Caco-2 (cell line): Measurements from ENCODE around the gene RERE. TPM values are rescaled to one million over a fixed set of nuclear protein-coding genes. Genes with fewer than 3 reads are reported as not detected.

Source experiments
- BruUV-seq: library from RNA; stranded (reverse); fragments of 400-500 nt; replicated peaks from 2 replicates; lab custom pipeline; 2021; lab: Mats Ljungman, UMichigan
- CTCF ChIA-PET: fragments of 300-600 bp; sonication (Branson Sonifier 250); formaldehyde crosslinking; loops from one replicate; lab custom pipeline; 2022; ENCODE audit warnings: antibody characterized with exemption; lab: Charles Lee
- POLR2A ChIA-PET: fragments of 300-600 bp; sonication (Branson Sonifier 250); formaldehyde crosslinking; loops from one replicate; lab custom pipeline; 2022; ENCODE audit warnings: antibody characterized with exemption; lab: Charles Lee
- DNase-seq, 2 experiments: peaks; one replicate each; pipeline versions ENCODE4 v3.0.0 to v3.0.0-alpha.2; 2020 to 2022
- H3K27me3 ChIP-seq: replicated peaks from 2 replicates; pipeline ENCODE4 v1.6.0; 2011; ENCODE audit warnings: low read length; ENCODE audit not compliant: control insufficient read depth, insufficient read depth
- H3K36me3 ChIP-seq: 2 replicates; pipeline ENCODE4 v1.5.1; 2011; ENCODE audit warnings: low read length; ENCODE audit not compliant: control insufficient read depth, insufficient read depth
- H3K4me1 ChIP-seq: fragments of 250-450 bp; sonication (Bioruptor Pico); 2 replicates; pipeline ENCODE4 v1.5.1; 2020; ENCODE audit warnings: mild to moderate bottlenecking
- H3K4me3 ChIP-seq: 2 replicates; pipeline ENCODE4 v1.5.1; 2011; ENCODE audit warnings: low read depth, mild to moderate bottlenecking, control low read depth, low read length
- H3K9me3 ChIP-seq: fragments of 250-450 bp; sonication (Bioruptor Pico); 2 replicates; pipeline ENCODE4 v1.5.1; 2020; ENCODE audit warnings: mild to moderate bottlenecking, moderate library complexity
- H3K27ac Mint-ChIP-seq: one replicate; pipeline ENCODE4 v1.8.0; 2022; ENCODE audit warnings: mixed read lengths; ENCODE audit not compliant: unreplicated experiment
- H3K27me3 Mint-ChIP-seq: one replicate; pipeline ENCODE4 v1.8.0; 2022; ENCODE audit warnings: mixed read lengths; ENCODE audit not compliant: insufficient read depth, unreplicated experiment
- H3K36me3 Mint-ChIP-seq: one replicate; pipeline ENCODE4 v1.8.0; 2022; ENCODE audit warnings: mild to moderate bottlenecking, mixed read lengths; ENCODE audit not compliant: insufficient read depth, unreplicated experiment
- H3K4me1 Mint-ChIP-seq: one replicate; pipeline ENCODE4 v1.8.0; 2022; ENCODE audit warnings: low read depth, mixed read lengths; ENCODE audit not compliant: unreplicated experiment
- H3K4me3 Mint-ChIP-seq: one replicate; pipeline ENCODE4 v1.8.0; 2022; ENCODE audit warnings: mild to moderate bottlenecking, moderate library complexity, mixed read lengths; ENCODE audit not compliant: unreplicated experiment
- H3K9me3 Mint-ChIP-seq: one replicate; pipeline ENCODE4 v1.8.0; 2022; ENCODE audit warnings: mixed read lengths; ENCODE audit not compliant: unreplicated experiment
- CTCF ChIP-seq, 2 experiments: fragments of 200-600 bp in 1 of 2; IDR thresholded peaks; 1 replicate in 1 of 2; 2 replicates in 1 of 2; pipeline versions ENCODE4 v1.5.1 to v1.8.0; 2011 to 2022; ENCODE audit warnings: antibody characterized with exemption in 1 of 2, control low read depth in 1 of 2, inconsistent platforms in 1 of 2, low read depth in 1 of 2, low read length in 1 of 2, mild to moderate bottlenecking in 1 of 2, moderate library complexity in 1 of 2; ENCODE audit not compliant: insufficient read depth in 1 of 2, severe bottlenecking in 1 of 2, unreplicated experiment in 1 of 2
- intact Hi-C: fragments of 100-400 bp; cut with micrococcal nuclease; formaldehyde crosslinking; loops from one replicate; pipeline ENCODE4 v1.10.0; 2022; ENCODE audit not compliant: unreplicated experiment
- total RNA-seq: library from RNA; stranded (reverse); gene quantifications from 2 replicates; pipeline ENCODE4 v1.2.3, GENCODE V29; 2022

RERE gene
- total RNA-seq, 1 experiment from 2014 or later = 85.2 TPM

- intact Hi-C loops = no loop called here
- no peak for DNase-seq
- Histone ChIP-seq H3K9me3 (no peaks in the 10 kb centered on the region), H3K36me3 (no peaks in the 10 kb centered on the region), H3K27me3 (no peaks in the 10 kb centered on the region), H3K4me3 (no peak overlapping the region), H3K4me1 (peaks cover 42% of the 10 kb centered on the region)
- no peak for TF ChIP-seq CTCF (IDR thresholded peaks at IDR 0.05; ENCODE audit: insufficient read depth in 1 of 2, low read depth in 1 of 2, low read length in 1 of 2, severe bottlenecking in 1 of 2, unreplicated experiment in 1 of 2)
- H3K36me3 Mint-ChIP-seq = no peaks in the 10 kb centered on the region
- no peaks in the 10 kb centered on the region for H3K9me3 Mint-ChIP-seq
- no peak overlapping the region for H3K4me3 Mint-ChIP-seq
- no peaks in the 10 kb centered on the region for H3K27me3 Mint-ChIP-seq
- CTCF ChIA-PET = no interaction called here
- peaks cover 8% of the 10 kb centered on the region for H3K4me1 Mint-ChIP-seq
- no peak overlapping the region for H3K27ac Mint-ChIP-seq
- BruUV-seq = no TSS peak
- POLR2A ChIA-PET = no interaction called here
Measured at GRCh38 chr1:8679395-8679800, 138.0 kb downstream of the RERE start.

GRCh38 chr1:8678673-8679394, 138.6 kb downstream of the RERE start:
- no peaks in the 10 kb centered on the region for H3K27me3 Mint-ChIP-seq
- Histone ChIP-seq H3K27me3 (no peaks in the 10 kb centered on the region), H3K4me1 (peaks cover 46% of the 10 kb centered on the region), H3K4me3 (no peak overlapping the region), H3K36me3 (no peaks in the 10 kb centered on the region), H3K9me3 (no peaks in the 10 kb centered on the region)
- ChIA-PET POLR2A (no interaction called here), CTCF (no interaction called here)
- H3K36me3 Mint-ChIP-seq = no peaks in the 10 kb centered on the region
- H3K4me3 Mint-ChIP-seq = no peak overlapping the region
- DNase-seq = no peak
- no peaks in the 10 kb centered on the region for H3K9me3 Mint-ChIP-seq
- BruUV-seq = no TSS peak
- intact Hi-C loops = no loop called here
- no peak for TF ChIP-seq CTCF (IDR thresholded peaks at IDR 0.05; ENCODE audit: insufficient read depth in 1 of 2, low read depth in 1 of 2, low read length in 1 of 2, severe bottlenecking in 1 of 2, unreplicated experiment in 1 of 2)
- H3K27ac Mint-ChIP-seq = no peak overlapping the region
- peaks cover 11% of the 10 kb centered on the region for H3K4me1 Mint-ChIP-seq

GRCh38 chr1:8677782-8678181, 139.7 kb downstream of the RERE start:
- Mint-ChIP-seq H3K9me3 (no peaks in the 10 kb centered on the region), H3K4me3 (no peak overlapping the region), H3K27me3 (no peaks in the 10 kb centered on the region), H3K36me3 (no peaks in the 10 kb centered on the region), H3K4me1 (peaks cover 11% of the 10 kb centered on the region), H3K27ac (no peak overlapping the region)
- no peaks in the 10 kb centered on the region for H3K36me3 ChIP-seq
- BruUV-seq = no TSS peak
- CTCF ChIA-PET = no interaction called here
- no peak overlapping the region for H3K4me3 ChIP-seq
- no peaks in the 10 kb centered on the region for H3K27me3 ChIP-seq
- peaks cover 46% of the 10 kb centered on the region for H3K4me1 ChIP-seq
- TF ChIP-seq CTCF (IDR thresholded peaks at IDR 0.05; ENCODE audit: insufficient read depth in 1 of 2, low read depth in 1 of 2, low read length in 1 of 2, severe bottlenecking in 1 of 2, unreplicated experiment in 1 of 2) = no peak
- no peak for DNase-seq
- POLR2A ChIA-PET = no interaction called here
- H3K9me3 ChIP-seq = no peaks in the 10 kb centered on the region
- intact Hi-C loops = no loop called here
